GM19328 (cell line): Measurements from ENCODE around the gene FAM114A1.
A peak's percentile ranks its signal among the peaks of the same experiment; 100 is the strongest.

Source experiments
- ATAC-seq: cut with Tn5 transposase; IDR thresholded peaks from one replicate; pipeline ENCODE4 v1.9.1; 2021; ENCODE audit warnings: mild to moderate bottlenecking, moderate library complexity; ENCODE audit not compliant: unreplicated experiment

FAM114A1 gene

GRCh38 chr4:38857354-38858096 is 10.1 kb upstream of the FAM114A1 start:
- ATAC-seq, result no peak

DNA sequence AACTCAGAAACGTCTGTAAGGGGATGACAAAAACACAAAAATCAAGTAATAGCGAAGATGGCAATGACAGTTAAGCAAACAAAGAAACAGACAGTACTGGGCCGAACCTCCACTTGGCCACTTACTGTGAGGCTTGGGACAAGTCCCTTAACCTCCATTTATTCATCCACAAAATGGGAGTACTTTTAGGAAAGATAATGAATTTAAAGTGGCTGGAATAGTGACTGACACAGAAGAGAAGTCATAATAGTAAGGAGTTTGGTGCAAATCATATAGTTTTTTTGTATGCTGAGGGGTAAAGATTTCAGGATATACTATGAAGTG is 9.5 kb upstream of the FAM114A1 start:
- ATAC-seq, result no peak

GRCh38 chr4:38859501-38859900 is 8.1 kb upstream of the FAM114A1 start:
- ATAC-seq, result no peak

- no peak for ATAC-seq
Measured at GRCh38 chr4:38860788-38861424, 6.7 kb upstream of the FAM114A1 start.

DNA sequence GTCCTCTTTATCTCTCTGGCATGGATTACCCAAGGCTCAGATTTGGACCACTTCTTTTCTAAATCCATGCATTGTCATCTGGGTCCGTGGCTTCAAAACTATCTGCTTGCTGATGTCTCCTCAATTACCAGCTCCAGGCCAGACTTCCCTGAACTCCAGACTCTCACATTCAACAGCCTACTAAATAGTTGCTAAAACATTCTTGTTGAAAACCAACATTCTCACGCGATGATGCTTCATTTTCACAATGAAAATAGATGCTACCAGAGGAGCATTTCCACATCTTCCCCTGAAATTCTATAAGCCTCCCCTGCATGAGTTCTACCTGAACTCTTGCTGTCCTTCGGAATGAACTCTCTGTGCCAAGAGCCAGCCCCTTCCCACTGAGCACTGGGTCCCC is 5.8 kb upstream of the FAM114A1 start:
- no peak for ATAC-seq

DNA sequence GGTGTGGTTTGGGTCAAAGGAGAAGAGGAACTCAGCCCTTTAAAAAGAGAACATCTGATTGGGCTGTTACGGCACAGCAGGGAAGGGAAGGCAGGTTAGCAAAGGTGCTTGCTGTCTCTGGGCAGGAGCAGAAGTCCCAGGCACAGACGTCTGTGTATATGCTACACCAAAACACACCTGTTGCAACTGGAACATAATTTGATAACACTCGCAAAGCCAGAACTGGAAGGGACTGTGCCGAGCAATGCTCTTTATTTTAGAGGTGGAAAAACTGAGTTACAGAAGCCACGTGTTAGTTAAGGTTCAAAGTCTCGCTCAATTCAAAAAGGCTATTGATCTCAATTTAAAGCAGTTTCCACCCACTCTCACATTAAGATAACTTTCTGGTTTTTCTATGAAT is 2.2 kb upstream of the FAM114A1 start:
- ATAC-seq, result no peak

- no peak for ATAC-seq
Measured at GRCh38 chr4:38866973-38867477, 581 bp upstream of the FAM114A1 start.

GRCh38 chr4:38868059-38868960 is 704 bp downstream of the FAM114A1 start:
- peak; percentile 20 for ATAC-seq

DNA sequence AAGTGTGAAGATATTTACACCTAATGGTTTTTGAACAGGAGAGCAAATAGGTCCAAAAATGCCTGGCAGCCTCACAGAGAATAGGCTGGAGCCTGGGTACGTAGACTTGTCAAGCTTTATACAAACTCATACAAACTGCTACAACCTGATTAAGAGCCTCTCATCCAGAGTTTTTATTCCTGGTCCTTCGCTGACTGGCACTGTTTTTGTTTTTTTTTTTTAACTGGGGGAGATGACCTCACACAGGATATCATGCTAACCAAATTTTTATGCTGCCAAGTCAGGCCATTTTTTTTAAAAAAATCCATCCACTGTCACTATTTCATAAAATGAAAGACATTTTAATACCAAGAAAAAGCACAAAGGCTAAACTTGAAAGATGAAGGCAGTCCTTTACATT is 1.9 kb downstream of the FAM114A1 start:
- ATAC-seq, result no peak

- no peak for ATAC-seq
Measured at GRCh38 chr4:38870098-38870808, 2.6 kb downstream of the FAM114A1 start.

- ATAC-seq, result no peak
Measured at GRCh38 chr4:38871593-38871992, 4.0 kb downstream of the FAM114A1 start.

DNA sequence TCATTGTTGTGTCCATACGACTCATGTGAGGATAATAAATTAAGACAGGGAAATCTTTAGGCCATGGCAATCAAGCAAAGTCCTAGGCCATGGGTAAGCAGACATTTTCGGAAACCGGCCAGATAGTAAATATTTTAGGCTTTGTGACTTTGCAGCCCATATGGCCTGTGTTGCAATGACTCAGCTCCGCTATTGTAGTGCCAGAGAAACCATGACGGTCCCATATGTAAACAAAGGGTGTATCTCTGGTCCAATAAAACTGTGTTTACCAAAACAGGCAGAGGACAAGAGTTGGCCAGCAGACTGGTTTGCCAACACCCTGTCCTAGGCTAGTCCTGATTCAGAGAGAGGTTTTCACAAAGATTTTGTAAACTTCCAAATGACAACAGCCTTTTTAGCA is 5.0 kb downstream of the FAM114A1 start:
- ATAC-seq, result no peak

DNA sequence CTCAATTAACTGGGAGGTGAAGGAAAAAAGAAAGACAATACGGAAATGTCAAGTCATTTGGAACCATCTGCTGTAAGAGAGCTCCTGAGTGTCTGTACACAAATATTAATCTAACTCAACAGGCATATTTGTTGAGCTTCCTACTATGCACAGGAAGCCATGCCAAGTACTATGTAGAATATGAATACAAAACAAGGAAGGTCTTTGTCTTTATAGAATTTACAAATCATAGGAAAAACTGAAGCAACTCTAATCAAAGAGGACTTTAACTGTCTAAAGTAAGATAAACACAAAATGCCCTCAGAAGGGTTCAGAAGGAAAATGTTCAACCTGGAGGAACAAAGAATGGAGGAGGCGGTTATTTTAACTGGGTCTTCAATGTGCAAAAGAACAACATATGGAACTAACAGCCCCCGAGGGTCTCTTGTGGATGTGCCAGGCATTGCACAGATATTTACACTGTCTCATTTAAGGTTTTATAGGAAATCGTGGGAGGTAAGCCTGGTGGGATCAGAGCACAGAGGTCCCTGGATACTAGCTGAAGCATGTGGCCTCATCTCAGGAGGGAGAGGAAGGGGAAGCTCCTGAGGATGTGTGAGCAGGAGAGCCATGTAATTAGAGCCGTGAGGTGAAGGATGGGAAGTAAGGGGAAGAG is 5.8 kb downstream of the FAM114A1 start:
- no peak for ATAC-seq

DNA sequence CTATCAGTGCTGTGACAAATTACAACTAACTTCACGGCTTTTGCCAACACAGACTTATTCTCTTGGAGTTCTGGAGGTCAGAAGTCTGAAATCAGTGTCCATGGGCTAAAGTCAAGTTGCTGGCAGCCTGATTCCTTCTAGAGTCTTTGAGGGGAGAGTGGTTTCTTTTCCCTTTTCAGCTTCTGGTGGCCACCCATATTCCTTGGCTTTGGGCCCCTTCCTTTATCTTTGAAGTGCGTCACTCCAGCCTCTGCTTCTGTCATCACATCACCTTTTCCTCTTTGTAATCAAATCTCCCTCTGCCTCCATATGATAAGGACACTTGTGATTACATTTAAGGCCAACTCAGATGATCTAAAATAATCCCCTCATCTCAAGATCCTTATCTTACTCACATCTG is 9.0 kb downstream of the FAM114A1 start:
- ATAC-seq, result no peak

- ATAC-seq, result no peak
Measured at GRCh38 chr4:38884254-38884653, 16.6 kb downstream of the FAM114A1 start.

GRCh38 chr4:38889143-38889542 is 21.5 kb downstream of the FAM114A1 start:
- no peak for ATAC-seq

GRCh38 chr4:38891051-38891983 is 23.7 kb downstream of the FAM114A1 start:
- no peak for ATAC-seq

GRCh38 chr4:38894322-38894982 is 26.8 kb downstream of the FAM114A1 start:
- ATAC-seq, result no peak

DNA sequence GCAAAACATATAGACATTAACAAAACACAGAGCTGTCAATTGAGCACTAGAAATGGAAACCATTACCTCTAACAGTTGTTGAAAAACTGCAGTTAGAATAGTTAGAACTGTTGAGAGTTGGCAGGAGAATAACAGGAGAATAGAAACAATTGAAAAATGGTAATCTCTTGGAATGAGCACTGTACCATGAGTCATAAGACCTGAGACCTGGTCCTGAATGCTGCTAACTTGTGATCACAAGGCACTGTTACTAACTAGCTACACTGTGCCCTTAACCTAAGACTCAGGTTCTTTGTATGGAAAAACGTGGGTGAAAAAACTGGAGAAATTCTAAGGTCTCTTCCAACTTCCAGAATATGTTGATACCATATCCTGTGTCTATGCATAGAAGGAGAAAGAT is 29.3 kb downstream of the FAM114A1 start:
- no peak for ATAC-seq
